Central memory CD4-positive, alpha-beta T cell (primary cell): ENCODE data around the gene PTER.

Experiments used
- DNase-seq: peaks from one replicate; pipeline ENCODE4 v3.0.0; 2022

PTER gene

DNA sequence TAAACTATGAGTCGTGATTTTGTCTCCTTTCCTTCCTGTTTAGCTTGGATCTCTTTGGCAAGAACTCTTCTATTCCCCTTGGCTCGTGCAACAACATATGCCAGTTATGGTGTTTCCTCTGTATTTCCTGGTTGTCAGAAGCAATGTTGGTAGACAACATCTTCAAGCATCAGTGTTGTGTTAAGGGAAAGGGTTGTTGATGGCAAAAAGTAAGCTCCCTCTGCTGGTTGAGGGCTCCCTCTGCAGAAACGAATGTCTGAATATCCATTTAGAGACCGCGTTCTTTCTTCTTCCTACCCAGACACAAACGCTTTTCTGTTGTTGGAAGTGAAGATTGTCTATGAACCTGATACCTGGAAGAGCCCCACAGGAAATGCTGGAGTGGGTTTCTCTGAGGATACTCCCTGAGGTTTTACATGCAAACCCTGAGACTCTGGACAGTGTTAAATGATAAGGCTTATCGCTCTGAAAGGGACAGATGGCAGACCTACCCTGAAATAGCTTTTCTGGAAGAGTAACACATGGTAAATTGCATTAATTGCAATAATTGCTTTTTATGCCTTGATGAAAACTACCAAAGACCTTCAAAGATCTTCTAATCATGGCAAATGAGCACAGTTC lies 108.4 kb downstream of the PTER start:
- no peak for DNase-seq

- no peak for DNase-seq
These were observed 111.2 kb downstream of the PTER start for GRCh38 chr10:16547973-16548372.

DNA sequence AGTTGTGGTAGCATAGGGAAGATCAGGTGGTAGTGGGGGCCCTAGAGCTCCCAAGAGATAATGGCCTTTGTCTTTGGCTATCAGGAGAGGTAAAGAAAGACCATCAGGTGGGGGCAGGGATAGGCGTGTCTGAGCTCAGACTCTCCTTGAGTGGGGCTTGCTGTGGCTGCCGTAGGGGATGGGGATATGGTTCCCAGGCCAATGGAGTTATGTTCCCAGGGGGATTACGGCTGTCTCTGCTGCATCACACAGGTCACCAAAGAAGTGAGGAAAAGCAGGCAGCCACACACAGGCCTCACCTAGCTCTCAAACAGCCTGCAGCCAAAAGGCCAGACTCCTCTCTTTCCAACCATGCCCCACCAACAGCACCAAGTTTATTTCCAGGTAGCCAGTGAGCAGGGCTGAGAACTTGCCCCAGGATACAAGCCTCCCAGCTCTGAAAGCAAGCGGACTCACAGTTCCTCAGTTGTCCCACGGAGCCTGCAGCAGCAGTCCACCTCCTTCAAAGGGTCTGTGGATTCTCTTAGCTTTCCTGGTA lies 122.5 kb downstream of the PTER start:
- DNase-seq: no peak

- no peak for DNase-seq
These were observed 126.1 kb downstream of the PTER start for GRCh38 chr10:16562891-16563290.
